NCI-H1694 (cell line): Measurements from ENCODE around the gene MGAT2.
"Not testable (repeated sequence)": the region's sequence is repeated elsewhere in the genome, so short reads cannot be mapped to it uniquely, and the experiment has no call there.

ENCODE experiments used
- DNase-seq: peaks from one replicate; lab custom pipeline; 2025; lab: John Stamatoyannopoulos, UW

The MGAT2 gene

GRCh38 chr14:49612251-49612650 is 8.3 kb upstream of the MGAT2 start:
- DNase-seq: no peak

DNA sequence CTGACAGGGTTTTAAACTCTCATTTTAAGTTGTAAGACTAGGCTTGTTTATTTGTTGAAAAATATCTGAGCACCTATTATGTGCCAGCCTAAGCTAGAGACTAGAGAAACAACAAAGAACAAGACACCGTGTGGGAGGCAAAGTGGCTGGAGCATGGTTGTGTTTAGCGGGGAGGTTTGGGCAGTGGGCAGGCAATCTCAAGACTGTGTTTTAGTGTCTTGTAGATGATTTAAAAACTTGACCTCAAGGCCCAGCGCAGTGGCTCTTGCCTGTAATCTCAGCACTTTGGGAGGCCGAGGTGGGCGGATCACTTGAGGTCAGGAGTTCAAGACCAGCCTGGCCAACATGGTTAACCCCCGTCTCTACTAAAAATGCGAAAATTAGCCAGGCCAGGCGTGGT is 7.9 kb upstream of the MGAT2 start:
- no peak for DNase-seq

DNA sequence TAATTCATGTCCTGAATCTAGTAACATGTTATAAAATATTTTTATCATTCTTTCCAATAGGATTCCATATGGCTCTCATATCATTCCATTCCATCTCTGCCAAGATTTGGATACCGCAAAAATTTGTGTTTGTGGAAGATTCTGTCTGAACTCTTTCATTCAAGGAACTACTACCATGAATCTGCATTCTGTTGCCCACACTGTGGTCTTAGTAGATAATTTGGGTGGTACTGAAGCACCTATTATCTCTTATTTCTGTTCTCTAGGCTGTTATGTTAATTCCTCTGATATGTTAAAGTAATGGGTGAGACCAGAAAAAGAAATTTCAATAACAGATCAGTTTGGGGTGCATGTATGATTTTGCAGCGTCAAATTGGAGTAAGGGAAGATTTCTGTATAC is 6.4 kb upstream of the MGAT2 start:
- DNase-seq: no peak

DNA sequence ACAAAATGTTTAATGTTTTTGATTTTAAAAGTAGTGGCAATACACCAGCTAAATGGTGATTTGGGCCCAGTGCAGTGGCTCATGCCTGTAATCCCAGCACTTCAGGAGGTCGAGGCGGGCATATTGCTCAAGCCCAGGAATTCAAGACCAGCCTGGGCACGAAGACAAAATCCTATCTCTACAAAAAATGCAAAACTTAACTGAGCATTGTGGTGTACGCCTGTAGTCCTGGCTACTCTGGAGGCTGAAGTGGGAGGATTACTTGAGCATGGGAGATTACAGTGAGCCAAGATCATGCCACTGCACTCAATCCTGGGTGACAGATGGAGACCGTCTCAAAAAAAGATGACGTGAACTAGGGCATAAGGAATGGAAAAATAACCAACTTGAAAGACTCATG is 4.8 kb upstream of the MGAT2 start:
- no peak for DNase-seq

DNA sequence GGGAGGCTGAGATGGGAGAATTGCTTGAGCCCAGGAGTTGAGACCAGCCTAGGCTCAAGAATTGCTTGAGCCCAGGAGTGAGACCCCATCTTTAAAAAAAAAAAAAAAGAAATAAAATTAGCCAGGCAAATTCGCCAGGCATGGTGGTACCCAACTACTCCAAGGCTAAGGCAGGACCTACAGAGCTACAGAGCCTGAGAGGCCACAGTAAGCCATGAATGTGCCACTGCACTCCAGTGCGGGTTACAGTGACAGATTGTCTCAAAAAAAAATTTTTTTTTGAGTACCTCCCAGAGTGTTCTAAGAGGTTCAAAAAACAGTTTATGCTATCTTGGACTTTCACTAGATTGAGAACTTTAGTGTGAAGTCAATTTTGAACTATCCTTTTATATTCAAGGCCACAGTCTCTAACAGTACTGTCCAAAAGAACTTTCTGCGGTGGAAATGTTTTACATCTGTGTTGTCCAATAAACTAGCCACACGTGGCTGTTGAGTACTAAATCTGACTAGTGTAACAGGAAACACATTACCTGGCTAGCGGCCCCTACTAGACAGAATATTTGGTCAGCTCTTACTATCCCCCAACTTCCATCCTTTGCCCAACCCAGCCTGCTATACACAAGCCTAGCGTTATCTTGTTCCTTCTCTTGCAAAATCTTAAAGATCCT is 2.6 kb upstream of the MGAT2 start:
- DNase-seq: no peak

GRCh38 chr14:49619273-49619672 is 1.3 kb upstream of the MGAT2 start:
- DNase-seq: not testable (repeated sequence)

DNA sequence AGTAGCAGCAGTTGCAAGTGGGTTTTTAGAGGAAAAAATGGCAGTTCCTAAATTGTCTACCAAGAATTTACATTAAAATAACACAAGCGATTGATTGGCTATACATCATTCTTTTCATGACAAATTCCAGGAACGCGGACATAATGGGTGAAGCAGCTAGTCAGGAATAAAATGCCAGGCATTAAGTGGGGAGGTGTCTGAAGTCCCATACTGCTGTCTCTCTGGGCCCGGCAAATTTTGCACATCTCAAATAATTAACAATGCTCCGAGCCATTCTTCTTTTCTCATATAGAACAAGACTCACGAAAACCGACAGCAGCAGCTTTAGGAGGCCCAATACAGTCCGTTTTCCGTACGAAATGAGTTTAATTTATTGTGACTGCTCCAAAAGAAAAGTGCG is 869 bp upstream of the MGAT2 start:
- no peak for DNase-seq

- peak; percentile 39 for DNase-seq
Measured at GRCh38 chr14:49621114-49621881, 699 bp downstream of the MGAT2 start.

GRCh38 chr14:49622022-49622607 is 1.5 kb downstream of the MGAT2 start:
- DNase-seq: no peak

DNA sequence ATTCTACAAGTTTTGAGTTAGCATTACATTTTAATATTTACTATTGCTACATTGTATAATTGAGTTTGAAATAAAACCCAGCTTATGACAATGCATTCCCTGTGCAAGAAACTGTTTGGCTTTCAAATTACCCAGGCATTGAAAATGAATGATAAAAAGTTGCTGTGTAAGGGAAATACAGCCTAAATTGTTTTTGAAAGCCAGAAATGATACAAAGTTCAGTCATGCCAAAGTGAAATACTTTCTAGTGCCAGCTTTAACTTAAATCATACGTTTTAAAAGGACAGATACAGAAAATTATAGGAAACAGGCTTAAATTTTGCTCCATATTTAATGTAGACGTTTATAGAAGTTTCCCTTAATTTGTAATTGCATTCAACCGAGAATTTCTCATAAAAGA is 2.8 kb downstream of the MGAT2 start:
- DNase-seq: no peak

DNA sequence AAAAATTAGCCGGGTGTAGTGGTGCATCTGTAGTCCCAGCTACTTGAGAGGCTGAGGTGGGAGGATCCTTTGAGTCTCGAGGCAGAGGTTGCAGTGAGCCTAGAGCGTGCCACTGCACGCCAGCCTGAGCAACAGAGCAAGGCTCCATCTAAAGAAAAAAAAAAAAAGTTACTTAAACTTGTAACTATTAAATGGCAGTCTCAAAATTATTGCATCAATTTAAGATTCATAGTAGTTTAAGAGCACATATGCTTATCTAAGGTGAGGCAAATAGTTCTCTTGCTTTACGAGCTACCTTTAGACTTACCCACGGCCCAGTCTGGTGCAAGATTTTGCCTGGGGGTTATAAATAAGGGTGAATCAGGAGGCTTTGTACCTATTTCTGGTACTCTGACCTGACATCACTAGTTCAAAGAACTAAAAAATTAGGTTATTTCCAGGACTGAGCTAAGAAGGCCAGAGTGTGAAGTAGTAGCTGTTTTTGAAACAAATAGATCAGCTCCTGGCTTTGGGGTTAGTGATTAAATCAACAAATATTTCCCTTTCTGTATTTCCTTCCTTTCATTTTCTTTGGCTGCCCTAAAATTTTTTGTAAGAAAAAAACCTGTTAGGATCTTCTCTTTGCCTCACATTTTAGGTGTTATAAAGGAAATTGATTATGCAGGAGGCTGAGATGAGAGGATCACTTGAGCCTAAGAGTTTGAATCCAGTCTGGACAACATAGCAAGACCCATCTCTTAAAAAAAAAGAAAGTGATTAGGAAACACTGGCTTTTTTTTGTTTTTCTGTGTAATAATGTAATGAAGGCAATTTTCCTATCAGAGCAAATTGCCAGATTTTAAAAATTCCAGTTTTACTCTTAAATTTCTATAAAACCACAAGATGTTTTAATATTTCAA is 3.6 kb downstream of the MGAT2 start:
- no peak for DNase-seq

DNA sequence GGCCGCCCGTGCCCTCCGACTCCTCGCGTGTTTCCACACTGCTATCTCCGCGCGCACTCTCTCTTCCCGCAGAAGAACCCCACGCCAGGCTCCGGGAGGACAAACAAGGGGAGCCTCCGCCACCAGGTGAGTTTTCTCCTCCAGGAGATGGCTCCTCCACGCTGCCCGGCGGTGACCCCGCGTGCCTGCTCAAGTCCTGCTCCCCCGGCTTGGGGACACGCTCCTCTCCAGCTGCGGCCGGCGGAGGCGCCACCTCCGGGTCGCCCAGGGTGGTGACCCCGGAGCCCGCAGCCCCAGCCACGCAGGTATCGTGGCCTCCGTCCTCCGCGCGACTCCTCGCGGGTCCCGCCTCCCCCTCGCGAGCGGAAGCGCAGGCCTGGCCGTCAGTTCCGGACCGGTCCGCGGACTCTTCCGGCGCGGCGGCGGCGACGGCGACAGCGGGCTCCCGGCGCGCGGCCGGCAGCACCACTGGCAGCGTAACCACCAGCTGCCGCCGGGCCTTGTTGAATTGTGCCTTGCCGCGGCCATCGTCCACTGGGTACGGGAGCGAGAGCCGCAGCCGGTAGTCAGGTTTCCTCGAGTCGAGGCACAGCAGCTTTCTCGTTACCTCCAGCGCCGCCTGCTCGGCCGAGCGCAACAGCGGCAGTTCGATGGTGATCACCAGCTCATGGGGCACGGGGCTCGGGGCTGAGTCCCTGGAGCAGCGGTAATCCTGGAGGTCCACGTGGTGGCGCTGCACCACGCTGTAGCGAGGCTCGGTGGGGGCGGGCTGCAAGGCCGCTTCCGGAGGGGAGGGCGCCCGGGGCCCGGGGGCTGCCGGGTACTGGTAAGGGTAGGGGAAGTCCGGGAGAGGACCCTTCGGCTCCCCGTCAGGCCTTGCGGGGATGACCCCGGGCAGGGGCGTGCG is 13.3 kb downstream of the MGAT2 start:
- peak; percentile 87 for DNase-seq

DNA sequence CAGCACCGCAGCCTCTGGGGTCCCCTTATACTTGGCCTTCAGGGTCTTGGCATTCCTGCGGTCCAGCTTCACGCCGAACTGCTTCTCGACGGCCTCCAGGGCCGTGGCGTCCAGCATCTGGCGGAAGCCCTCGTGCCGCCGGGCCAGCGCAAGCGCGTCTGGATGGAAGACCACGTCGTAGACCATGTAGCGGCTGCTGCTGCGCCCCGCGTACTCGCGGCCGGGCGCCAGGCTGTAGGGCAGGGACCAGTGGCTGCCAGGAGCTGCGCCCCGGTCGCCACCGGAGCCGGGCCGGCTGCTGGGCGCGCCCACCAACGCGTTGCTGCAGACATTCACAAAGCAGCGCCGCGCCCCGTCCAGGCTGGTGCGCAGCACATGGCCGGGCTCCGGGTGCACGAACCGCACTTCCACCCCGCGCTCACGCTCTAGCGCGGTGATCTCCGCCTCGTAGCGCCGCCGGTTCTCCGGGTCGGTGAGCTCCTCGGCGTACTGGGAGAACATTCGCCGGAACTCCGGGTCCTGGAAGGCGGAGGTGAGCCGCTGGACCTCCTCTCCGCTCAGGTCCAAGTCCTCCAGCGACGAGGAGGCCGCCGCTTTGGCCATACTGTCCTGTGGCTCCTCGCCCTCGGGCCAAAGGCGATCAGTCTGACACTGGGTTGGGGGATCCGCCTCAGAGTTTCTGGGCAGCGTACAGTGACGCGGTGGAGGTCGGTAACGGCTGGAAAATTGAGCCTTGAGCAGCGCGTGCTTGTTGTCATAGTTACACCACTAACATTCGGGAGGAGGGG is 14.1 kb downstream of the MGAT2 start, which contains the start of gene DNAAF2:
DNAAF2 (minus strand) TSS at position 698 of the 788 bp plus-strand sequence; CDS start at position 603, 95 bp downstream.
- DNase-seq: peak; percentile 22

- DNase-seq: no peak
Measured at GRCh38 chr14:49636866-49637265, 16.3 kb downstream of the MGAT2 start.

DNA sequence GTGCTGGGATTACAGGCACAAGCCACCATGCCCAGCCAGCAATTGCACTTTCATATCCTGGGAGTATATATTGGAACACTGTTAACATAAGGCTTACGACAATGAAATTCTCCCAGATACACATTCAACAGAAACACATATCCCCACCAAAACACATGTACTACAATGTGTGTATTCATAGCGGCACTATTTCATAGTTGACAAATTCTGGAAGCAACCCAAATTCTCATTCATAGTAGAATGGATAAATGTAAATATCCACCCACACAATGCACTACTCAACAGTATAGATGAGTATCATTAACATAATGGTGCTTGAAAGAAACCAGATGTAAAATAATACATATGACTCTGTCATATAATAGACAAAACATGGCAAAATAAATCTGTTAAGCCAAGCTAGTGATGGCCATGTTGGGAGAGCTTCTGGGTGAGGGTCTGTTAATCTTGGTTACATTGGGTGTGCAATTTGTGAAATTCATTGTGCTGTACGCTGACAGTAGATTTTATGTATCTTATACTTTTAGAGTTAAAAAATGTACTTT is 17.0 kb downstream of the MGAT2 start:
- no peak for DNase-seq

DNA sequence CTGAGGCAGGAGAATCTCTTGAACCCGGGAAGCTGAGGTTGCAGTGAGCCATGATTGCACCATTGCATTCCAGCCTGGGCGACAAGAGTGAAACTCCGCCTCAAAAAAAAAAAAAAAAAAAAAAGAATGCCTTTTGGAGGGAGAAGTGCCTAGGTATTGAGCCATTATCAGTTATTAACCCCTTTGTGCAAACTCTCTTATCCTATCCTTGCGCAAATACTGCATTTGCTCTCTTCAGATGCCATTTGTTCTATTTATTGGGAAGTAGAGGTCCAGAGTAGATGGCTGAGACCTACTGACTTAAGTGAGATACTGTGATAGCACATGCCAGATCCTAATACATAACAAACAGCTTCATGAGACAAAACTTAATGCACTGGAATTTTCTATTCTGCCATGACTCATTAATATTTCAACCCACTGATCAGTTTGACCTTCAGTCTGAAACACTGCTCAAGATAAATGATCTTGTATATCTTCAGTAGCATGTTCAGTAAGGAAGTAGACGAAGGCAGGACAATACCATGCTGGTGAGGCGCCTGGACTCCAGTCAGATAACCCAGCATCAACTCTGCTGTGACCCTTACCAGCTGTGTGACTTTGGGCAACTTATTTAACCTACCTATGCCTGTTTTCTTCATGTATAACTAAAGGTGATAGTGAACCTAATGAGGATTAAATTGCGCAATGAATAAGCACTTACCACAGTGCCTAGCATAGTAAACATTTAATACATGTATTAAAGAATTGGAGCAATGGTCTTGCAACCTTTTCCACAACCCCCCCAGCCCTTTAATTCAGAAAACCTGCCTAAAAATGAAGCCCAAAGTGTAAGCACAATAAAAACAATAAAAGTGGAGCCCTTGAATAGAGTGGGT is 20.2 kb downstream of the MGAT2 start:
- no peak for DNase-seq

DNA sequence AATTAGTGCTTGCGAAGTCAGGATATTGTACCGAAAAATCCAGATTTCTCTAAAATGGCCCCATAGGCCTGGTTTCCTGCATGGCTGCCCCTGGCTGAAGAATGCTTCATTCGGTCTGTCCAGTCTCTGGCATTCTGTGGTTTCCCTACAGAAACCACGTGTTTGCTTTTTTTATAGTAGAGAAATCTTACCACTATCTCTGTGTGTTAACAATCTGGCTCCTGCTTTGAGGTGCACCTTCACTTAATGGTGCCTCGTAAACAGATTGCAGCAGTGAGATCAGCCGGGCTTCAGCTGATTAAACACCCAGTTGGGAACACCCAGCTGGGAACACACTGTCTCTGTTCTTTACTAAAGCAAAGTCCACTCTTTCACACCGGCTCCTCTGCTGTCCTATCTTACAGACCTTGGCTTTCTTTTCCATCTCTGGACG is 21.1 kb downstream of the MGAT2 start:
- no peak for DNase-seq

DNA sequence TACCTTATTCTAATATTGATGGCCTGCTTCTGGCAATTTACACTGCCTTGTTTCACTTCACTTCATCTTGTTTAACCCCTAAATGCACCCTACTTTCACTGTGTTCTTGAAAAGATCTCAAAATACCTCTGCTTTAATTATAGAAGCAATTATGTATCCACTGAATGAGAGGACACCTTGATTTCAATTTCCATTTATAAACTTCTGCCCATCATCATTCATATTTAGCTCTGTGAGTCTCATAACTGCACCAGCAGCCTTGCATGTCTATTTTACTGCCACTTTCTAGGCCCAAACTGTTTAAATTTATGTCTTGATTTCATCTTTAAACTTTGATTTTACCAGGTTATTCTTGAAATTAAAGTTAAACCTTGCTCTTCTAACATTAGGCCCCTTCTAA is 21.6 kb downstream of the MGAT2 start:
- DNase-seq: no peak

- DNase-seq: no peak
Measured at GRCh38 chr14:49653508-49653907, 32.9 kb downstream of the MGAT2 start.
